H9 (cell line): Measurements from ENCODE around the gene MED9. TPM values are rescaled to one million over a fixed set of nuclear protein-coding genes. Genes with fewer than 3 reads are reported as not detected.

Source experiments
- DNase-seq: peaks from one replicate; pipeline ENCODE4 v3.0.0-alpha.2; 2017
- H2AFZ ChIP-seq: one replicate; pipeline ENCODE4 v1.6.1; 2013; ENCODE audit warnings: mild to moderate bottlenecking, low read length, control low read depth, moderate library complexity
- H2AK5ac ChIP-seq: 2 replicates; pipeline ENCODE4 v1.6.1; 2013; ENCODE audit warnings: low read length, control low read depth, mixed read lengths; ENCODE audit not compliant: insufficient read length
- H2BK120ac ChIP-seq: one replicate; pipeline ENCODE4 v1.6.1; 2013; ENCODE audit warnings: low read depth, mild to moderate bottlenecking, low read length, control low read depth, inconsistent platforms; ENCODE audit not compliant: poor library complexity, severe bottlenecking
- H2BK12ac ChIP-seq: 2 replicates; pipeline ENCODE4 v1.6.1; 2013; ENCODE audit warnings: low read length, control low read depth, mixed read lengths, low read depth; ENCODE audit not compliant: insufficient read length
- H2BK15ac ChIP-seq: 2 replicates; pipeline ENCODE4 v1.6.1; 2013; ENCODE audit warnings: low read depth, low read length, control low read depth
- H2BK20ac ChIP-seq: one replicate; pipeline ENCODE4 v1.6.1; 2013; ENCODE audit warnings: low read depth, mild to moderate bottlenecking, low read length, control low read depth, inconsistent platforms; ENCODE audit not compliant: poor library complexity, severe bottlenecking
- H2BK5ac ChIP-seq: 2 replicates; pipeline ENCODE4 v1.6.1; 2013; ENCODE audit warnings: low read length, control low read depth, mixed read lengths; ENCODE audit not compliant: insufficient read length
- H3K14ac ChIP-seq: 2 replicates; pipeline ENCODE4 v1.6.1; 2013; ENCODE audit warnings: low read length, control low read depth; ENCODE audit not compliant: insufficient read depth
- H3K18ac ChIP-seq: 2 replicates; pipeline ENCODE4 v1.6.1; 2013; ENCODE audit warnings: low read depth, mild to moderate bottlenecking, mixed read lengths, low read length, control low read depth; ENCODE audit not compliant: insufficient read length
- H3K23ac ChIP-seq: 2 replicates; pipeline ENCODE4 v1.6.1; 2013; ENCODE audit warnings: low read length, control low read depth, mixed read lengths, low read depth; ENCODE audit not compliant: insufficient read length
- H3K23me2 ChIP-seq: 2 replicates; pipeline ENCODE4 v1.6.1; 2013; ENCODE audit warnings: low read depth, mild to moderate bottlenecking, mixed read lengths, low read length, control low read depth; ENCODE audit not compliant: insufficient read length, poor library complexity, severe bottlenecking
- H3K27ac ChIP-seq: 2 replicates; pipeline ENCODE4 v1.5.1; 2013; ENCODE audit warnings: low read length, control low read depth, mixed read lengths, low read depth; ENCODE audit not compliant: insufficient read length
- H3K27me3 ChIP-seq: 2 replicates; pipeline ENCODE4 v1.6.1; 2013; ENCODE audit warnings: low read length, control low read depth, inconsistent platforms; ENCODE audit not compliant: insufficient read depth
- H3K4ac ChIP-seq: 2 replicates; pipeline ENCODE4 v1.6.1; 2013; ENCODE audit warnings: low read depth, mild to moderate bottlenecking, control low read depth, inconsistent platforms, low read length, moderate library complexity
- H3K4me1 ChIP-seq: 2 replicates; pipeline ENCODE4 v1.6.1; 2013; ENCODE audit warnings: low read length, control low read depth, inconsistent platforms; ENCODE audit not compliant: insufficient read depth
- H3K4me2 ChIP-seq: 2 replicates; pipeline ENCODE4 v1.6.1; 2013; ENCODE audit warnings: low read length, control low read depth, mixed read lengths; ENCODE audit not compliant: insufficient read length, insufficient read depth
- H3K56ac ChIP-seq: 2 replicates; pipeline ENCODE4 v1.6.1; 2013; ENCODE audit warnings: low read depth, mild to moderate bottlenecking, mixed read lengths, low read length, control low read depth; ENCODE audit not compliant: insufficient read length
- H3K79me1 ChIP-seq: 2 replicates; pipeline ENCODE4 v1.6.1; 2013; ENCODE audit warnings: low read depth, mild to moderate bottlenecking, moderate library complexity, low read length, control low read depth, inconsistent platforms; ENCODE audit not compliant: insufficient read depth, poor library complexity, severe bottlenecking
- H3K79me2 ChIP-seq: 2 replicates; pipeline ENCODE4 v1.6.1; 2013; ENCODE audit warnings: low read length, control low read depth, inconsistent platforms; ENCODE audit not compliant: insufficient read depth
- H3K9ac ChIP-seq: 2 replicates; pipeline ENCODE4 v1.6.1; 2013; ENCODE audit warnings: low read length, control low read depth, mixed read lengths; ENCODE audit not compliant: insufficient read length; ENCODE audit errors: extremely low read depth
- H3K9me3 ChIP-seq: one replicate; pipeline ENCODE4 v1.6.1; 2013; ENCODE audit warnings: low read depth, low read length, inconsistent platforms; ENCODE audit not compliant: control insufficient read depth
- H3T11ph ChIP-seq: one replicate; pipeline ENCODE4 v1.6.1; 2013; ENCODE audit warnings: mild to moderate bottlenecking, low read length, control low read depth, inconsistent platforms
- H4K20me1 ChIP-seq: one replicate; pipeline ENCODE4 v1.6.1; 2013; ENCODE audit not compliant: control insufficient read depth, insufficient read length, insufficient read depth
- H4K5ac ChIP-seq: 2 replicates; pipeline ENCODE4 v1.6.1; 2013; ENCODE audit warnings: low read depth, mild to moderate bottlenecking, mixed read lengths, low read length, control low read depth; ENCODE audit not compliant: insufficient read length
- H4K8ac ChIP-seq: replicated peaks from 2 replicates; pipeline ENCODE4 v1.6.1; 2013; ENCODE audit warnings: low read length, control low read depth, mixed read lengths, low read depth; ENCODE audit not compliant: insufficient read length
- H4K91ac ChIP-seq: 2 replicates; pipeline ENCODE4 v1.6.1; 2013; ENCODE audit warnings: low read depth, mild to moderate bottlenecking, moderate library complexity, mixed read lengths, low read length, control low read depth; ENCODE audit not compliant: insufficient read length
- H3K27ac Mint-ChIP-seq, 3 experiments: 2 replicates in 2 of 3; 3 replicates in 1 of 3; pipeline ENCODE4 v1.8.0; 2020 to 2021; ENCODE audit warnings: mixed read lengths in 3 of 3, mild to moderate bottlenecking in 1 of 3, moderate library complexity in 1 of 3
- H3K27me3 Mint-ChIP-seq: 2 replicates; pipeline ENCODE4 v1.8.0; 2021; ENCODE audit warnings: low read depth, mild to moderate bottlenecking, moderate library complexity, mixed read lengths
- H3K36me3 Mint-ChIP-seq, 3 experiments: 2 replicates in 2 of 3; 3 replicates in 1 of 3; pipeline ENCODE4 v1.8.0; 2020 to 2021; ENCODE audit warnings: low read depth in 3 of 3, mixed read lengths in 3 of 3; ENCODE audit not compliant: insufficient read depth in 1 of 3
- H3K4me1 Mint-ChIP-seq, 2 experiments: 2 replicates each; pipeline ENCODE4 v1.8.0; 2020; ENCODE audit warnings: mixed read lengths in 2 of 2
- H3K4me3 Mint-ChIP-seq, 2 experiments: 2 replicates in 1 of 2; 3 replicates in 1 of 2; pipeline ENCODE4 v1.8.0; 2020 to 2021; ENCODE audit warnings: mild to moderate bottlenecking in 2 of 2, mixed read lengths in 2 of 2, moderate library complexity in 1 of 2
- H3K9me3 Mint-ChIP-seq, 2 experiments: 2 replicates in 1 of 2; 3 replicates in 1 of 2; pipeline ENCODE4 v1.8.0; 2020; ENCODE audit warnings: mild to moderate bottlenecking in 2 of 2, mixed read lengths in 2 of 2, moderate library complexity in 1 of 2
- WGBS: extraction: QIAGEN DNeasy Blood & Tissue Kit; methylation state at CpG from one replicate; pipeline ENCODE4 v1.1.7; 2013; ENCODE audit warnings: missing lambda C conversion rate, low lambda C conversion rate, mixed read lengths; ENCODE audit not compliant: insufficient read length; ENCODE audit errors: extremely low coverage; 5-methylcytosine and 5-hydroxymethylcytosine counted together
- total RNA-seq: library from RNA; stranded (reverse); gene quantifications from 2 replicates; pipeline ENCODE4 v1.2.1, GENCODE V29; 2021
- TF ChIP-seq, protein P1 (sequence below): fragments of 200-600 bp; sonication (generic); conservative IDR thresholded peaks from 3 replicates; pipeline ENCODE4 v1.8.0; 2021; ENCODE audit warnings: antibody characterized with exemption, mild to moderate bottlenecking

The MED9 gene
- total RNA-seq, 1 experiment from 2014 or later = 20.0 TPM

DNA sequence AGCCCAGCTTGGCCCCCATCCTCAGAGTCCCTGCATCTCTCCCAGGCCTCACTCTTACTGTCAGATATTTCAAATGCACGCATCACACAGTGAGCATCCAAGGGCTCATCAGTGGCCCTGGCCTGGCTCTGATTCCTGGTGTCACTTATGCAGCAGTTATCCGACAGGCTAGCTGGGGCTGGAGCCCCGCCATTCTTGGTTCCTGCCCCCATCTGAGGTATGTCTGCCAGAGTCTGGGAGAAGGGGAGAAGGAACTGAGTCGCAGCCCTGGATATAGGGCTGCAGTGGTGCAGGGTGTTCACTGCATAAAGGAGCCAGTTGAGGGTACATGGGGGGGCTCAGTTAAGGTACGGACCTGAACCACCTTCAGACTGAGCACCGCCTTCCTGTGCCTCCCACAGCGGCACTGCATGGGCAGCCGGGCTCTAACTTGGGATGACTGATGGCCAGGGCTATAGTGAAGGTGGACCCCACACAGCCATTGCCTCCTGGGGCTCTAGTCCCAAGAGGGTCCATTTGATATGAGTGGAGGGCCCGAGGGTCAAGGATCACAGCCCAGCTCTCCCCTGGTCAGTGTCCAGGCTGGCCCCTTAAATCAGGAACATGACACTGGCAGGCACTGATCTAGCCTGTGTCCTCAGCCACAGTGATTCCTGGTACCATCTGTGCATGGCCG, 21.2 kb downstream of the MED9 start:
- Histone ChIP-seq H4K20me1 (no peaks in the 10 kb centered on the region), H3K56ac (no peak overlapping the region), H3T11ph (no peak overlapping the region), H3K23ac (no peak overlapping the region), H3K4me1 (peaks cover 3% of the 10 kb centered on the region; the same call in 1 of the 2 replicates), H3K4ac (no peak overlapping the region), H2BK20ac (no peak overlapping the region), H2AFZ (no peak overlapping the region), H2BK15ac (no peak overlapping the region), H3K9me3 (no peaks in the 10 kb centered on the region), H4K91ac (no peak overlapping the region), H3K27me3 (peaks cover 8% of the 10 kb centered on the region; the same call in 1 of the 2 replicates), H2BK5ac (no peak overlapping the region), H3K9ac (no peak overlapping the region), H3K18ac (no peak overlapping the region), H3K27ac (no peak overlapping the region), H3K4me2 (no peak overlapping the region), H3K79me2 (no peaks in the 10 kb centered on the region), H2BK120ac (no peak overlapping the region), H4K8ac (no peak overlapping the region), H3K79me1 (no peaks in the 10 kb centered on the region), H3K14ac (no peak overlapping the region), H2BK12ac (no peak overlapping the region), H2AK5ac (no peak overlapping the region), H4K5ac (no peak overlapping the region), H3K23me2 (peaks cover 21% of the 10 kb centered on the region)
- peak; percentile 23 for DNase-seq
- Mint-ChIP-seq H3K4me1 (peaks cover 26 to 27% of the 10 kb centered on the region in 2 experiments), H3K27me3 (peaks cover 47% of the 10 kb centered on the region), H3K9me3 (no peaks in the 10 kb centered on the region; a peak in 1 of 5 replicates), H3K4me3 (0 out of 5 replicates have a peak overlapping the region, but pooled peaks of 1 of the 2 experiments have one; percentile 32), H3K27ac (no peak overlapping the region), H3K36me3 (no peaks in the 10 kb centered on the region; a peak in 2 of 7 replicates)
- no CpG with 5 or more reads among the region's 10 CpGs for WGBS
- TF ChIP-seq, protein P1, sequence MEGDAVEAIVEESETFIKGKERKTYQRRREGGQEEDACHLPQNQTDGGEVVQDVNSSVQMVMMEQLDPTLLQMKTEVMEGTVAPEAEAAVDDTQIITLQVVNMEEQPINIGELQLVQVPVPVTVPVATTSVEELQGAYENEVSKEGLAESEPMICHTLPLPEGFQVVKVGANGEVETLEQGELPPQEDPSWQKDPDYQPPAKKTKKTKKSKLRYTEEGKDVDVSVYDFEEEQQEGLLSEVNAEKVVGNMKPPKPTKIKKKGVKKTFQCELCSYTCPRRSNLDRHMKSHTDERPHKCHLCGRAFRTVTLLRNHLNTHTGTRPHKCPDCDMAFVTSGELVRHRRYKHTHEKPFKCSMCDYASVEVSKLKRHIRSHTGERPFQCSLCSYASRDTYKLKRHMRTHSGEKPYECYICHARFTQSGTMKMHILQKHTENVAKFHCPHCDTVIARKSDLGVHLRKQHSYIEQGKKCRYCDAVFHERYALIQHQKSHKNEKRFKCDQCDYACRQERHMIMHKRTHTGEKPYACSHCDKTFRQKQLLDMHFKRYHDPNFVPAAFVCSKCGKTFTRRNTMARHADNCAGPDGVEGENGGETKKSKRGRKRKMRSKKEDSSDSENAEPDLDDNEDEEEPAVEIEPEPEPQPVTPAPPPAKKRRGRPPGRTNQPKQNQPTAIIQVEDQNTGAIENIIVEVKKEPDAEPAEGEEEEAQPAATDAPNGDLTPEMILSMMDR = no peak
